GM12878 (cell line): Measurements from ENCODE around the gene LRBA.

Experiments used
- CEBPB ChIP-seq, 2 experiments: fragments of 150-350 bp in 1 of 2; IDR thresholded peaks; 2 replicates each; pipeline ENCODE4 v1.6.1; 2012 to 2014; ENCODE audit warnings: low read depth in 2 of 2, low read length in 2 of 2, borderline replicate concordance in 1 of 2, inconsistent platforms in 1 of 2
- EZH2 ChIP-seq: IDR thresholded peaks from 2 replicates; pipeline ENCODE4 v1.6.1; 2012; ENCODE audit warnings: low read depth, mild to moderate bottlenecking, control low read depth, inconsistent platforms, low read length, borderline replicate concordance; ENCODE audit not compliant: control insufficient read depth
- KDM1A ChIP-seq: fragments of 200-600 bp; sonication (generic); IDR thresholded peaks from 2 replicates; pipeline ENCODE4 v1.6.1; 2016; ENCODE audit warnings: borderline replicate concordance
- NFIC ChIP-seq: IDR thresholded peaks from 2 replicates; pipeline ENCODE4 v1.6.1; 2012; ENCODE audit warnings: low read depth, mild to moderate bottlenecking, inconsistent platforms, low read length, moderate library complexity
- SRF ChIP-seq, 2 experiments: IDR thresholded peaks; 2 replicates each; pipeline ENCODE4 v1.6.1; 2011; ENCODE audit warnings: low read depth in 2 of 2, low read length in 2 of 2, mild to moderate bottlenecking in 1 of 2, moderate library complexity in 1 of 2
- TCF7 ChIP-seq: IDR thresholded peaks from 2 replicates; pipeline ENCODE4 v1.6.1; 2014; ENCODE audit warnings: antibody characterized with exemption, borderline replicate concordance

- TF ChIP-seq NFIC = no peak
- no peak for TF ChIP-seq KDM1A
- no peak for TF ChIP-seq EZH2
- TF ChIP-seq SRF (IDR thresholded peaks at IDR 0.05; ENCODE audit: low read depth in 2 of 2, low read length in 2 of 2) = no peak
- no peak for TF ChIP-seq TCF7
- no peak for TF ChIP-seq CEBPB (IDR thresholded peaks at IDR 0.05; ENCODE audit: borderline replicate concordance in 1 of 2, low read depth in 2 of 2, low read length in 2 of 2)
Measured at GRCh38 chr4:150744570-150744969, 270.5 kb downstream of the LRBA start.
